ENCODE results near the gene AK2. TPM values are rescaled to one million over a fixed set of nuclear protein-coding genes. Genes with fewer than 3 reads are reported as not detected.

AK2 gene
- total RNA-seq, 1 donor from 2014 or later = 118 TPM

GRCh38 chr1:33022650-33023200, 14.0 kb downstream of the AK2 start:
- Histone ChIP-seq H3K27ac (no peak overlapping the region), H3K9me3 (no peaks in the 10 kb centered on the region), H3K36me3 (peaks cover 0 to 58% of the 10 kb centered on the region in 2 donors), H3K4me1 (peaks cover 11% of the 10 kb centered on the region), H3K27me3 (no peaks in the 10 kb centered on the region), H3K4me3 (no peak overlapping the region)
- DNase-seq (ENCODE audit: extremely low spot score in 2 of 2) = no peak
- intact Hi-C loops (cut with DNase I) = no loop called here
- TF ChIP-seq, protein P1, sequence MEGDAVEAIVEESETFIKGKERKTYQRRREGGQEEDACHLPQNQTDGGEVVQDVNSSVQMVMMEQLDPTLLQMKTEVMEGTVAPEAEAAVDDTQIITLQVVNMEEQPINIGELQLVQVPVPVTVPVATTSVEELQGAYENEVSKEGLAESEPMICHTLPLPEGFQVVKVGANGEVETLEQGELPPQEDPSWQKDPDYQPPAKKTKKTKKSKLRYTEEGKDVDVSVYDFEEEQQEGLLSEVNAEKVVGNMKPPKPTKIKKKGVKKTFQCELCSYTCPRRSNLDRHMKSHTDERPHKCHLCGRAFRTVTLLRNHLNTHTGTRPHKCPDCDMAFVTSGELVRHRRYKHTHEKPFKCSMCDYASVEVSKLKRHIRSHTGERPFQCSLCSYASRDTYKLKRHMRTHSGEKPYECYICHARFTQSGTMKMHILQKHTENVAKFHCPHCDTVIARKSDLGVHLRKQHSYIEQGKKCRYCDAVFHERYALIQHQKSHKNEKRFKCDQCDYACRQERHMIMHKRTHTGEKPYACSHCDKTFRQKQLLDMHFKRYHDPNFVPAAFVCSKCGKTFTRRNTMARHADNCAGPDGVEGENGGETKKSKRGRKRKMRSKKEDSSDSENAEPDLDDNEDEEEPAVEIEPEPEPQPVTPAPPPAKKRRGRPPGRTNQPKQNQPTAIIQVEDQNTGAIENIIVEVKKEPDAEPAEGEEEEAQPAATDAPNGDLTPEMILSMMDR (IDR thresholded peaks at IDR 0.05) = no peak
- no peak for TF ChIP-seq POLR2AphosphoS5 (IDR thresholded peaks at IDR 0.05; ENCODE audit: insufficient read depth in 1 of 2, low read depth in 1 of 2)
- TF ChIP-seq POLR2A (IDR thresholded peaks at IDR 0.05) = no peak

DNA sequence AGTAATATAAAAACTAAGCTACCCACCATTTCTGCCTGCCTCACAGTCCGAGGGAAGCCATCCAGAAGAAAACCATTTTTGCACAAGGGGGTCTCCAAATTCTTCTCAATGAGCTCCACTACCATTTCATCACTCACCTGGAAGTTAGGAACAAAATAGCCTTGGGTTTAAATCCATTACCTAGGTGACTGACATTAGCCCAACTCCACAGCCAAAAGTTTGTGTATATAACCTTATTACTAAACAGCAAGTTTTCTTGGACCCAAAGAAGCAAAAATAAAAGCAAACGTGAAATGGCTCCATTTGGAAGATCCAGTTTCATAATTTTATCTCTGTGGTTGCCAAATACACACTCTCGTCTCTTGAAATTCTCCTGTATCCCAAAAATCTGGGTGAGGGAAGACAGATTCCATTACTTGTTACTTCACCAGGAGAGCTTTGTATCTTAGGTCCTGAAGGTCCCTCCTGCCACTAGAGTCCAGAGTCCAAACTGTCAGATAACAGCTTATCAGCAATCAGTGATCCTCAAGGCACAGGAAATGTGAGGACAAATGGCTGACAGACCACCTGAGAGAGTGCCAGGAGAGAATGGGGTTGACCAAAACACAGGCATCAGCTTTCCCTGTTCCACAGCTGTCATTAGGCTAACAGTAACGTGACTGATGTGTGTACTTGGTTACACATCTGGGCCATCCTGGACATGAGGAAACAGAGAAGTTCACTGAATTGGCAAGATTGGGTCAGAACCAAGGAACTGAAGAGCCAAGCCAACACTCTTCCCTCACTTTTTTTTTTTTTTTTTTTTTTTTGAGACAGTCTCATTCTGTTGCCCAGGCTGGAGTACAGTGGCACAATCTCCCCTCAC, 14.9 kb downstream of the AK2 start:
- TF ChIP-seq, protein P1 (IDR thresholded peaks at IDR 0.05) = no peak
- no peak for TF ChIP-seq POLR2A (IDR thresholded peaks at IDR 0.05)
- no peak for TF ChIP-seq POLR2AphosphoS5 (IDR thresholded peaks at IDR 0.05; ENCODE audit: insufficient read depth in 1 of 2, low read depth in 1 of 2)
- intact Hi-C loops (cut with DNase I) = no loop called here

DNA sequence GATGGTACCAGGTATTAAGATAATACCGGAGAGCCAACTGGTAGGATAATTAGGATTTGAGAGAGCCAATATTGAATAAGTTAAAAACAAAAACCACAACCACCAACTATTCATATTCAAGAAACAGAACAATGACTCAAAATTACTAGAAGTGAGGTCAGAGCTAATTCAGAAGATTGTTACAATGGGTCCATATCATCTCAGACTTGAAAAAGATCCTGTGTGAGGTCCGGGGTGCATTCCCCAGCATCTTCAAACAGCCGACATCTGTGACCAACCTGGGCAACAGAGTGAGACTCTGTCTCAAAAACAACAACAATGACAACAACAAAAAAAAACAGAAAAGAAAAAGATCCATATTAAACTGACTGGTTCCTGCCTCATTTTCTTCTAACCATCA, 18.6 kb downstream of the AK2 start:
- H3K36me3 ChIP-seq = peaks cover 0 to 59% of the 10 kb centered on the region in 2 donors
- no peaks in the 10 kb centered on the region for H3K4me1 ChIP-seq
- DNase-seq (ENCODE audit: extremely low spot score in 2 of 2) = no peak

More for the DNA sequence above, 14.9 kb downstream of the AK2 start:
- Histone ChIP-seq H3K27me3 (no peaks in the 10 kb centered on the region), H3K4me1 (peaks cover 11% of the 10 kb centered on the region), H3K36me3 (peaks cover 0 to 57% of the 10 kb centered on the region in 2 donors), H3K27ac (no peak overlapping the region), H3K9me3 (no peaks in the 10 kb centered on the region), H3K4me3 (no peak overlapping the region)
- DNase-seq (ENCODE audit: extremely low spot score in 2 of 2) = no peak

DNA sequence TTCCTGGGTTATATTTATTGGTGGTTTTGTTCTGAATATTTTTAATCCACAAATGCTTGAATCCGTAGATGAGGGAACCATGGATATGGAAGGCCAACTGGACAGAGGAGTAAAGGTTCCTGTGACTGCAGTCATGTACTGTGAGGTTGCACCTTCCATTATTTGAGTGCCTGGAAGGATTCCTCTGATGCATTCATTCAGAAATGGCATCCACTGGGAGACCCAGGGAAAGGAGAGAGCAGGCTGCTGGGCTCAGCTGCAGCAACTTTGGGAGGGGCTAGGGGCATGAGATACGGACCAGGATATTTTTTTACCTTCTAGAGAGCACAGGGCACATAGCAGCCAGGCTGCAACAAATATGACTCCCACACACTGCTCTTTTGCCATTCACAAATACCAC, 19.5 kb downstream of the AK2 start:
- Histone ChIP-seq H3K4me3 (no peak overlapping the region), H3K27me3 (no peaks in the 10 kb centered on the region), H3K9me3 (no peaks in the 10 kb centered on the region), H3K4me1 (peaks cover under 1% of the 10 kb centered on the region), H3K36me3 (peaks cover 0 to 60% of the 10 kb centered on the region in 2 donors), H3K27ac (no peak overlapping the region)
- DNase-seq (ENCODE audit: extremely low spot score in 2 of 2) = no peak
- intact Hi-C loops (cut with DNase I) = no loop called here
- no peak for TF ChIP-seq POLR2A (IDR thresholded peaks at IDR 0.05)
- no peak for TF ChIP-seq POLR2AphosphoS5 (IDR thresholded peaks at IDR 0.05; ENCODE audit: insufficient read depth in 1 of 2, low read depth in 1 of 2)
- TF ChIP-seq, protein P1 (IDR thresholded peaks at IDR 0.05) = no peak

More for the DNA sequence above, 18.6 kb downstream of the AK2 start:
- Histone ChIP-seq H3K4me3 (no peak overlapping the region), H3K27me3 (no peaks in the 10 kb centered on the region), H3K9me3 (no peaks in the 10 kb centered on the region), H3K27ac (no peak overlapping the region)
- TF ChIP-seq POLR2AphosphoS5 (IDR thresholded peaks at IDR 0.05; ENCODE audit: insufficient read depth in 1 of 2, low read depth in 1 of 2) (no peak), POLR2A (IDR thresholded peaks at IDR 0.05) (no peak)
- TF ChIP-seq, protein P1 (IDR thresholded peaks at IDR 0.05) = no peak
- intact Hi-C loops (cut with DNase I) = no loop called here

- H3K27ac ChIP-seq = no peak overlapping the region
- no peaks in the 10 kb centered on the region for H3K9me3 ChIP-seq
- peaks cover 0 to 42% of the 10 kb centered on the region in 2 donors for H3K36me3 ChIP-seq
- peaks cover 16% of the 10 kb centered on the region for H3K4me1 ChIP-seq
- intact Hi-C loops (cut with DNase I) = no loop called here
- DNase-seq (ENCODE audit: extremely low spot score in 2 of 2) = no peak
- no peak overlapping the region for H3K4me3 ChIP-seq
- H3K27me3 ChIP-seq = no peaks in the 10 kb centered on the region
- no peak for TF ChIP-seq POLR2AphosphoS5 (IDR thresholded peaks at IDR 0.05; ENCODE audit: insufficient read depth in 1 of 2, low read depth in 1 of 2)
- TF ChIP-seq, protein P1 (IDR thresholded peaks at IDR 0.05) = no peak
- no peak for TF ChIP-seq POLR2A (IDR thresholded peaks at IDR 0.05)
Observed at GRCh38 chr1:33015216-33015615, 21.5 kb downstream of the AK2 start.
